Activated CD4-positive, alpha-beta T cell treated with anti-CD3 and anti-CD28 coated beads for 36 hours (primary cell): ENCODE results near the gene SPTLC2. TPM values are rescaled to one million over a fixed set of nuclear protein-coding genes. Genes with fewer than 3 reads are reported as not detected.

ENCODE experiments used
- ATAC-seq: fragments of 200-7000 bp; cut with Tn5 transposase; one replicate; pipeline ENCODE4 v1.10.0; 2021; ENCODE audit warnings: mild to moderate bottlenecking, moderate library complexity
- CTCF ChIA-PET: fragments of 350-600 bp; sonication (Branson Sonifier 250); formaldehyde crosslinking; loops from one replicate; lab custom pipeline; 2021; ENCODE audit warnings: antibody characterized with exemption; lab: Charles Lee
- POLR2A ChIA-PET: fragments of 350-600 bp; sonication (Branson Sonifier 250); formaldehyde crosslinking; loops from one replicate; lab custom pipeline; 2021; ENCODE audit warnings: antibody characterized with exemption, inconsistent platforms; lab: Charles Lee
- DNase-seq: peaks from one replicate; pipeline ENCODE4 v3.0.0-alpha.2; 2020
- H3K27ac Mint-ChIP-seq: one replicate; pipeline ENCODE4 v1.8.0; 2021; ENCODE audit warnings: mixed read lengths
- H3K27me3 Mint-ChIP-seq: one replicate; pipeline ENCODE4 v1.8.0; 2021; ENCODE audit warnings: mixed read lengths
- H3K36me3 Mint-ChIP-seq: one replicate; pipeline ENCODE4 v1.8.0; 2021; ENCODE audit warnings: low read depth, mixed read lengths
- H3K4me1 Mint-ChIP-seq: one replicate; pipeline ENCODE4 v1.8.0; 2021; ENCODE audit warnings: mixed read lengths
- H3K4me3 Mint-ChIP-seq: one replicate; pipeline ENCODE4 v1.8.0; 2021; ENCODE audit warnings: mild to moderate bottlenecking, moderate library complexity, mixed read lengths
- H3K9me3 Mint-ChIP-seq: one replicate; pipeline ENCODE4 v1.8.0; 2021; ENCODE audit warnings: low read depth, mixed read lengths
- intact Hi-C, 2 experiments: fragments of 100-400 bp; cut with DNase I in 1 of 2; cut with micrococcal nuclease in 1 of 2; formaldehyde crosslinking; loops; one replicate each; pipeline versions ENCODE4 v1.14.2 to v1.15.1; 2022 to 2024; cut with DNase I, micrococcal nuclease
- total RNA-seq, 2 experiments: library from RNA; stranded (reverse); gene quantifications; one replicate each; pipeline ENCODE4 v1.2.3, GENCODE V29; 2021

SPTLC2 gene
- total RNA-seq, 2 experiments from 2014 or later: 16.8 to 24.6 TPM

DNA sequence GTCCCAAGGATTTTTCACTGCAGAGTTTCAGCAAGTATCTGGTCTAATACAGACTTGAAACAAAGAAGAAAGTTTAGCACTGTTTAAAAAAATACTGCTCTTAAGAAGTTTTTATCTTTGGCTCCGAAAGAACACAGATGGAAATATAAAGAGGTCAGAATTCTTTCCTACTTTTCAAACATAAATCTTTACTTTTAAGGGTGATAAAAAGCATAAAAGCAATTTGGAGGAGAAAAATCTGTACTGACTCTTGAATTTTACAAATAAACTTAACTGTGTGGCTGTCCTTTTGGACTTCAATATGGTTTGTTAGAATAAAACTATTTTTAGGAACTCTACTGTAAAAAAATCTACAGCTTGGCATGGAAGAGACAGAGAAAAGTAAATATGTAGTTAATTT lies 90.2 kb downstream of the SPTLC2 start:
- CTCF ChIA-PET: interaction anchor here (1.1 kb wide), 1 partner anchor 67 kb away, joined by 4 read pairs; no protein-coding TSS in a partner anchor
- H3K4me3 Mint-ChIP-seq: no peak overlapping the region

DNA sequence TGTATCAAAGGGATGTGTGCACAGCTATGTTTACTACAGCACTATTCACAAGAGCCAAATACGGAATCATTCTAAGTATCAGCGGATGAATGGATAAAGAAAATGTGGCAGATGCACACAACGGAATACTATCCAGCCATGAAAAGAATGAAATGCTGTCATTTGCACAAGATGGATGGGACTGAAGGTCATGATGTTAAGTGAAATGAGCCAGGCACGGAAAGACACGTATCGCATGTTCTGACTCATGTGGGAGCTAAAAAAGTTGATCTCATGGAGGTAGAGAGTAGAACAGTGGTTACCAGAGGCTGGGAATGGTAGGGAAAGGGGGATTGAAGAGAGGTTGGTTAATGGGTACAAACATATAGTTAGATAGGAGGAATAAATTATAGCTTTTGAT lies 91.9 kb downstream of the SPTLC2 start:
- H3K4me3 Mint-ChIP-seq: no peak overlapping the region
- DNase-seq: no peak
- no peak for ATAC-seq
- peaks cover 14% of the 10 kb centered on the region for H3K36me3 Mint-ChIP-seq
- intact Hi-C loops: no loop called here
- H3K4me1 Mint-ChIP-seq: no peaks in the 10 kb centered on the region
- ChIA-PET CTCF (interaction anchor here (0.7 kb wide), 1 partner anchor 875 kb away, joined by 6 read pairs; no protein-coding TSS in a partner anchor), POLR2A (no interaction called here)
- no peak overlapping the region for H3K27ac Mint-ChIP-seq
- no peaks in the 10 kb centered on the region for H3K9me3 Mint-ChIP-seq
- no peaks in the 10 kb centered on the region for H3K27me3 Mint-ChIP-seq

More for the DNA sequence above, 90.2 kb downstream of the SPTLC2 start:
- H3K4me1 Mint-ChIP-seq: peaks cover 3% of the 10 kb centered on the region
- no peak overlapping the region for H3K27ac Mint-ChIP-seq
- no peak for DNase-seq
- no peaks in the 10 kb centered on the region for H3K27me3 Mint-ChIP-seq
- intact Hi-C loops: no loop called here
- POLR2A ChIA-PET: no interaction called here
- no peak for ATAC-seq
- no peaks in the 10 kb centered on the region for H3K9me3 Mint-ChIP-seq
- peaks cover 8% of the 10 kb centered on the region for H3K36me3 Mint-ChIP-seq

DNA sequence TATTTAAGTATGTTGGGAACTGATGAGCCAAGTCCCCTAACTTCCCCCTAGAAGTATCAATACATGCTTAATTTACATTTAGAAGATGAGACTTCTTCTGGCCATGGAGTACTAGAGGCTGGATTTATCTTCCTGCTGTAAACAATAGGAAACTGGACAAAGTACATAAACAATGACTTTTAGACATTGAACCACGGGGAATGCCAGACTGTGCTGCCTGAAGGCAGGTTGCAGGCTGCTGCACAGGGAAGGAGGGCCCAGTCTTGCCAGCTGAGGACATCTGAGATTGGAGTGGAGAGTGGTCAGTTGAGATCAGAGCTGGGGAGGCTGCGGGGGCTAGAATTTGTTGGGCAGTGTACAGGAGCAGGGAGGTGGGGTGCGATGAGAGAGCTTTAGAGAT lies 93.3 kb downstream of the SPTLC2 start:
- ChIA-PET POLR2A (no interaction called here), CTCF (interaction anchor here (0.7 kb wide), 1 partner anchor 159 kb away, joined by 3 read pairs; no protein-coding TSS in a partner anchor)
- H3K4me3 Mint-ChIP-seq: no peak overlapping the region
- H3K36me3 Mint-ChIP-seq: peaks cover 19% of the 10 kb centered on the region
- intact Hi-C loops: no loop called here
- no peak for DNase-seq
- no peaks in the 10 kb centered on the region for H3K9me3 Mint-ChIP-seq
- H3K27ac Mint-ChIP-seq: no peak overlapping the region
- H3K27me3 Mint-ChIP-seq: no peaks in the 10 kb centered on the region
- H3K4me1 Mint-ChIP-seq: no peaks in the 10 kb centered on the region
- no peak for ATAC-seq

DNA sequence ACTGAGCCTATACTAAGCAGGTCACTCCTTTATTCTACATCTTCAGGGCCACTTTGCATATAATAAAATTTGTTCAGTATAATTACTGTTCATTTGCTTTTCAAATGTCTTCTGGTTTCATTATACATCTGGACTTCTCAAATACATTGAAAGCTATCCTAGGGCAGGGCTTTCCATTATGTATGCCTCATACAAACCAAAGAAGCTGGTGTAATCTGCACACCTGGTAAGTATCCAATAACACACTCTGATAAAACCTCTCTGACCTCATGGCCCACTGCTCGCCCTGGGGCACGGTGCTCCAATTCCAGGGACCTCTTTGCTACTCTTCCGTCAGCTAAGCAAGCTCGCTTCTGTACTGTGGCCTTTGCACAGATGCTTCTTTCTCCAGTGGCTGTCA lies 95.9 kb downstream of the SPTLC2 start:
- H3K9me3 Mint-ChIP-seq: no peaks in the 10 kb centered on the region
- intact Hi-C loops: no loop called here
- peaks cover 27% of the 10 kb centered on the region for H3K36me3 Mint-ChIP-seq
- H3K4me3 Mint-ChIP-seq: no peak overlapping the region
- H3K27ac Mint-ChIP-seq: no peak overlapping the region
- CTCF ChIA-PET: no interaction called here
- POLR2A ChIA-PET: no interaction called here
- DNase-seq (no peak), ATAC-seq (no peak)
- H3K4me1 Mint-ChIP-seq: no peaks in the 10 kb centered on the region
- H3K27me3 Mint-ChIP-seq: no peaks in the 10 kb centered on the region

DNA sequence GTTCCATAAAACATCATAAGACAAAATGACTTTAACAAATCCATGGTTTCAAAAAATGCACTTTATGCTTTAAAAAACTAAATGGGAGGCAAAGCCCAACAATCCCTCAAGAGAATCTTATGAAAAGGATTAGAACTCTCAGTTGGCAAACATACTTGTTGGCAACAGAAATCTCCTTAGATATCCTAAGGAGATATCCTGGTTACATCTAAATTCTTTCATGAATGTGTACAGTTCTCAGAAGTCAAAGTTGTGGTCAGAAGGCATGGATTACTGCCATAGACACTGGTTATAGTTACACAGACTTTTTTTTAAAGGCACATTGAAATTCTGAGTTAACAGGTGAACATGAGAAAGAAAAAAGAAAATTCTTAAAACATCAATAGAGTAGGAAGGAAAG lies 100.3 kb downstream of the SPTLC2 start:
- CTCF ChIA-PET: interaction anchor here (0.6 kb wide), 1 partner anchor 31 kb away, joined by 3 read pairs; no protein-coding TSS in a partner anchor

DNA sequence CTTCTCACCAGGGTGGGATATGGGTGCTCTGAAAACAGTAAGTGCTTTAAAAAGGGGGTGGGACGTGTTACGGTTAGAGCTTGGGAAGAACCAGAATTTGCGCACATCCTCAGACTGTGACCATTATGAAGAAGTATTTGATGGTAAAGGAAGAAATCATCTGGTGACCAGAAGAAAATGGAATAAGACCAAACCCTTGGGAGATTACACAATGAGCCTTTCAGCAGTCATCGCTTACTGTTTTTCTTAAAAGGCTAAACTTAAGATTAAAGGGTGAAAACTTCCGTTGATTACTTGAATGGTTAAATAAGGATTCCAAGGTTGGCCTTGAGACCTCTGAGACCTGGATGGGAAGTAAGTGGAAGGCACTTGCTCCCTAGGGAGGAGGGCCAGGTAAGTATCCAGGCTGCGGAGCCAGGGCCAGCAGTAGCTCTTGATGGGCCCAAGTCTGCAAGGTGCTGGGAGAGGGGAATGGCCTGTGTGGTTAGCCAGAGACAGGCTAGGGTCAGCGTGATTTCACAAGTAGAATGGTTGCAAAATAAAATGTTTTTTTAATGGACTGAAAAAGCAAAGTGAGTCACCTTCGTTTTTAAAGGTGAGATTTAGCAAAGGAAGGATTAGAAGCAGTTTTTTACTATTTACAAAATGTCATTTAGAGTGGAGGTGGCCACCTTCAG lies 104.8 kb downstream of the SPTLC2 start:
- no peak for DNase-seq
- H3K27ac Mint-ChIP-seq: no peak overlapping the region
- intact Hi-C loops: no loop called here
- POLR2A ChIA-PET: no interaction called here
- no peaks in the 10 kb centered on the region for H3K9me3 Mint-ChIP-seq
- no peaks in the 10 kb centered on the region for H3K4me1 Mint-ChIP-seq
- ATAC-seq: no peak
- CTCF ChIA-PET: no interaction called here
- H3K27me3 Mint-ChIP-seq: no peaks in the 10 kb centered on the region
- H3K36me3 Mint-ChIP-seq: peaks cover 38% of the 10 kb centered on the region
- no peak overlapping the region for H3K4me3 Mint-ChIP-seq

More for the DNA sequence above, 100.3 kb downstream of the SPTLC2 start:
- H3K27ac Mint-ChIP-seq: no peak overlapping the region
- intact Hi-C loops: no loop called here
- no peaks in the 10 kb centered on the region for H3K9me3 Mint-ChIP-seq
- POLR2A ChIA-PET: no interaction called here
- H3K36me3 Mint-ChIP-seq: peaks cover 36% of the 10 kb centered on the region
- no peak for DNase-seq
- no peak overlapping the region for H3K4me3 Mint-ChIP-seq
- ATAC-seq: no peak
- H3K27me3 Mint-ChIP-seq: no peaks in the 10 kb centered on the region
- H3K4me1 Mint-ChIP-seq: no peaks in the 10 kb centered on the region

DNA sequence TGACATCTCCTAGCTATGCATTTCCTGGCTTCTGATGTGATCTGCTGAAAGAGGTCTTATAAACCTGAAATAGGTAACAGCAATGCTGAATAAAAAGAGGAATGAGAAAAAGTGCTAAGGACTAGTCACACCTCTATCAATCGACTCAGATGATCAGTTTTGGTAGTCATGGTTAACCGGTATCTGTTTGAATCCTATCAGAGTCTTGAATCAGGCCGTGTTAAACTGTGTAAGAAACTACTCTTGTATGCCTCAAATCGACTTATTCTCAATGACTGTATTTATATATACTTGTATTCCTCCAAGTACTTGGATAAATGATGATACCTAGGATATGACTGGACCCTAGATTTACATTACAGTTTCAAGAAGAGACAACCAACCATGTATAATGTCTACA lies 107.1 kb downstream of the SPTLC2 start:
- H3K27me3 Mint-ChIP-seq: no peaks in the 10 kb centered on the region
- H3K4me3 Mint-ChIP-seq: no peak overlapping the region
- H3K27ac Mint-ChIP-seq: no peak overlapping the region
- ChIA-PET POLR2A (no interaction called here), CTCF (interaction anchor here (0.7 kb wide), 1 partner anchor 302 kb away, joined by 3 read pairs; no protein-coding TSS in a partner anchor)
- no peaks in the 10 kb centered on the region for H3K4me1 Mint-ChIP-seq
- ATAC-seq: peak; percentile 26
- intact Hi-C loops: no loop called here
- peaks cover 32% of the 10 kb centered on the region for H3K36me3 Mint-ChIP-seq
- H3K9me3 Mint-ChIP-seq: no peaks in the 10 kb centered on the region
- DNase-seq: no peak

DNA sequence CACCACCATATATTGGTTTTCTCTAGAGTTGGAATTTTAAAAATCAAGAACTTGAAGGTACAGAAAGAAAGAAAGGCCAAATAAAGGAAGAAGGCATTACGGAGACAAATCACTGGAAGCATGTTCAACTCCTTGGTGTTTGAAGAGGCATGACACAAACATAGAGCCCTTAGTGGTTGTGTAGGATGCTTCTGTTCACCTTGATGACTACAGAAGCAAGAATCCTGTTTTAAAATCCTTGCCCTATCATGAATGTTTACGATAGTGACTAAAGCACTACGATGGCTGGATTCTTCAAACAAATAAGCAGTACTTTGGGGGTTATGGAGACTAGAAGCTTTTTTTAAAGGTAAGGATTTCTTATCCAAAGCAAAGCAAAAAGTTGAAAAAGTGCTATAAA lies 107.6 kb downstream of the SPTLC2 start:
- Mint-ChIP-seq H3K36me3 (peaks cover 32% of the 10 kb centered on the region), H3K4me1 (no peaks in the 10 kb centered on the region), H3K27me3 (no peaks in the 10 kb centered on the region), H3K9me3 (no peaks in the 10 kb centered on the region), H3K27ac (no peak overlapping the region), H3K4me3 (no peak overlapping the region)
- DNase-seq (no peak), ATAC-seq (no peak)
- CTCF ChIA-PET: interaction anchor here (0.7 kb wide), 1 partner anchor 302 kb away, joined by 3 read pairs; no protein-coding TSS in a partner anchor
- intact Hi-C loops: no loop called here
- POLR2A ChIA-PET: no interaction called here

DNA sequence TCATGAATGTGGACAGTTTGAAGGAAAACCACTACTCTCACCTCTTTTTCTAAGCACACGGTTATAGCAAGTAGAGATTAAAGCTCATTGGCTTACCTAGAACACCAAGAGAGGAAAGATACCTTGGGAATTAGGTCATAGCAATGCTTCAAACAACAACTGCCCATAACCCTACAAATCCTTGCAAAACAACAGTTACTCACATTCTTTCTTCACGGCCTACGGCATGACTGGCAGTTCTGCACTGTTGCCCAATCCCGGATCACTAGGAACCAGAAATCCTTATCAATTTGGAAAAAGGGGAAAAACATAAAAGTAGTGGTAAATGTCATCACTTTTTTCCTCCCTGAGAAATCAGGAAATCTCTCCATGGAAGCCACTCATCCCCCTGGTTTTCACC lies 108.2 kb downstream of the SPTLC2 start:
- H3K4me1 Mint-ChIP-seq: no peaks in the 10 kb centered on the region
- no peak for DNase-seq
- intact Hi-C loops: no loop called here
- H3K27me3 Mint-ChIP-seq: no peaks in the 10 kb centered on the region
- ChIA-PET POLR2A (no interaction called here), CTCF (no interaction called here)
- no peak overlapping the region for H3K27ac Mint-ChIP-seq
- peaks cover 32% of the 10 kb centered on the region for H3K36me3 Mint-ChIP-seq
- no peak overlapping the region for H3K4me3 Mint-ChIP-seq
- H3K9me3 Mint-ChIP-seq: peaks cover 1% of the 10 kb centered on the region
- ATAC-seq: no peak

DNA sequence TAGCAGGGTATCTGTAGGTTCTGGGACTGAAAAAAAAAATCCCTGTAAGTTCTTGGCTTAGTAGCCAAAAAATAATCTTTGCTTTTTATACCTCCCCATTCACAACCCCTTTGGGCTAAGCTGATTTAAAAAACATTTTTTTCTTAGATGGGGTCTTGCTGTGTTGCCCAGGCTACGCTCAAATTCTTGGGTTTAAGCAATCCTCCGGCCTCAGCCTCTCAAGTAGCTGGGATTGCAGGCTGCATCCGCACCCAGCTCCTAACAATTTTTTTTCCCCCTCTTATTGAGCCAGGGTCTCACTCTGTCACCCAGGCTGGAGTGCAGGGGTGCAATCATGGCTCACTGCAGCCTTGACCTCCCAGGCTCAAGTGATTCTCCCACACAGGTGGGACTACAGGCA lies 108.7 kb downstream of the SPTLC2 start:
- intact Hi-C loops: no loop called here
- Mint-ChIP-seq H3K36me3 (peaks cover 32% of the 10 kb centered on the region), H3K4me1 (no peaks in the 10 kb centered on the region), H3K9me3 (peaks cover 5% of the 10 kb centered on the region), H3K27me3 (no peaks in the 10 kb centered on the region), H3K27ac (no peak overlapping the region), H3K4me3 (no peak overlapping the region)
- ATAC-seq: no peak
- DNase-seq: no peak
- CTCF ChIA-PET: no interaction called here
- POLR2A ChIA-PET: no interaction called here

DNA sequence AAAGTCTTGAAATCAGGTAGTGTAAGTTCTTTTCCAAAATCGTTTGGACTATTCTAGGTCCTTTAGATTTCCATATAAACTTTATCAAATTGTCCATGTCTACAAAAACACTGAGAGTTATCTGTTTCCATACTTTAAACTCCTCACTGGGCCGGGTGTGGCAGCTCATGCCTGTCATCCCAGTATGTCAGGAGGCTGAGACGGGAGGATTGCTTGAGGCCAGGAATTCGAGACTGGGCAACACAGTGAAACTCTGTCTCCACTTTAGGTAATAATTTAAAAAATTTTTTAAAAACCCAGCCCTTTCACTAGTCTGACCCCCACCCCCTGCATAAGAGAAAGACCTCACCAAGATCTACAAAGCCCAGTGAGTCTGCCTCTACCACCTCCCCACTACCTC lies 111.4 kb downstream of the SPTLC2 start:
- no peaks in the 10 kb centered on the region for H3K4me1 Mint-ChIP-seq
- no peak overlapping the region for H3K27ac Mint-ChIP-seq
- ChIA-PET CTCF (no interaction called here), POLR2A (no interaction called here)
- H3K36me3 Mint-ChIP-seq: peaks cover 14% of the 10 kb centered on the region
- peaks cover 5% of the 10 kb centered on the region for H3K9me3 Mint-ChIP-seq
- peaks cover 7% of the 10 kb centered on the region for H3K27me3 Mint-ChIP-seq
- DNase-seq (no peak), ATAC-seq (no peak)
- intact Hi-C loops: no loop called here
- no peak overlapping the region for H3K4me3 Mint-ChIP-seq

DNA sequence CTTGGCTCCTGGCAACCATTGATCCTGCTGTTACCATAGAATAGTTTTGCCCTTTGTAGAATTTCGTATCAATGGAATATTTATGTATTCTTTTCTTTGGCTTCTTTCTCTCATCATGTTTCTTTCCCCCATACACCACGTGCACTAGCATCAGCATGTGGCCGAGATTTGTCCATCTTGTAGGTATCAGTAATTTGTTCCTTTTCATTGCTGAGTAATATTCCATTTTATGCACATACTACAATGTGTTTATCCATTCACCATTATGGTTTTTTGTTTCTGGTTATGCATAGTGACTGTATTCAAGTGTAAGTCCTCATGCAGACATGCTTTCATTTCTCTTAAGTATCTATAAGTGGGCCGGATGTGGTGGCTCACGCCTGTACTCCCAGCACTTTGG lies 113.3 kb downstream of the SPTLC2 start:
- no peak overlapping the region for H3K27ac Mint-ChIP-seq
- intact Hi-C loops: no loop called here
- H3K27me3 Mint-ChIP-seq: peaks cover 16% of the 10 kb centered on the region
- peaks cover 5% of the 10 kb centered on the region for H3K9me3 Mint-ChIP-seq
- CTCF ChIA-PET: no interaction called here
- H3K4me3 Mint-ChIP-seq: no peak overlapping the region
- POLR2A ChIA-PET: no interaction called here
- peaks cover 7% of the 10 kb centered on the region for H3K36me3 Mint-ChIP-seq
- DNase-seq (no peak), ATAC-seq (no peak)
- H3K4me1 Mint-ChIP-seq: peaks cover 2% of the 10 kb centered on the region
